KOPT-K1 (cell line): Measurements from ENCODE around the gene SAMD9.
"Not testable (repeated sequence)": the region's sequence is repeated elsewhere in the genome, so short reads cannot be mapped to it uniquely, and the experiment has no call there.

Experiments
- H3K27ac ChIP-seq: fragments of 200-600 bp; sonication (generic); 2 replicates; pipeline ENCODE4 v1.5.1; 2016; ENCODE audit warnings: antibody characterized with exemption, mild to moderate bottlenecking, low read depth, low read length; ENCODE audit not compliant: poor library complexity, severe bottlenecking
- H3K36me3 ChIP-seq: fragments of 200-600 bp; sonication (generic); 2 replicates; pipeline ENCODE4 v1.5.1; 2017; ENCODE audit warnings: antibody characterized with exemption, mild to moderate bottlenecking, low read length, moderate library complexity; ENCODE audit not compliant: insufficient read depth
- H3K9me3 ChIP-seq: fragments of 200-600 bp; sonication (generic); 2 replicates; pipeline ENCODE4 v1.5.1; 2017; ENCODE audit warnings: antibody characterized with exemption, low read length, mild to moderate bottlenecking; ENCODE audit not compliant: insufficient read depth, poor library complexity, severe bottlenecking

SAMD9 gene

GRCh38 chr7:93140582-93141191 is 22.9 kb upstream of the SAMD9 start:
- peaks cover under 1% of the 10 kb centered on the region for H3K36me3 ChIP-seq
- H3K27ac ChIP-seq: no peak overlapping the region
- no peaks in the 10 kb centered on the region for H3K9me3 ChIP-seq

- H3K36me3 ChIP-seq: peaks cover 13% of the 10 kb centered on the region
- peaks cover 17% of the 10 kb centered on the region for H3K9me3 ChIP-seq
- H3K27ac ChIP-seq: no peak overlapping the region
Observed at GRCh38 chr7:93138576-93138975, 20.8 kb upstream of the SAMD9 start.

- peaks cover 41% of the 10 kb centered on the region for H3K9me3 ChIP-seq
- H3K27ac ChIP-seq: no peak overlapping the region
- peaks cover 13% of the 10 kb centered on the region for H3K36me3 ChIP-seq
Observed at GRCh38 chr7:93133005-93133404, 15.2 kb upstream of the SAMD9 start.

GRCh38 chr7:93132216-93132615 is 14.4 kb upstream of the SAMD9 start:
- H3K9me3 ChIP-seq: peaks cover 49% of the 10 kb centered on the region
- peaks cover 13% of the 10 kb centered on the region for H3K36me3 ChIP-seq
- no peak overlapping the region for H3K27ac ChIP-seq

- peaks cover 34% of the 10 kb centered on the region for H3K9me3 ChIP-seq
- H3K27ac ChIP-seq, H3K36me3 ChIP-seq: not testable (repeated sequence)
Observed at GRCh38 chr7:93126954-93127353, 9.2 kb upstream of the SAMD9 start.

GRCh38 chr7:93123532-93123931 is 5.8 kb upstream of the SAMD9 start:
- H3K36me3 ChIP-seq, H3K27ac ChIP-seq: not testable (repeated sequence)
- peaks cover 35% of the 10 kb centered on the region for H3K9me3 ChIP-seq

GRCh38 chr7:93120592-93121549 is 3.1 kb upstream of the SAMD9 start:
- no peak overlapping the region for H3K27ac ChIP-seq
- peaks cover 12% of the 10 kb centered on the region for H3K9me3 ChIP-seq
- H3K36me3 ChIP-seq: no peaks in the 10 kb centered on the region

GRCh38 chr7:93119191-93119905 is 1.6 kb upstream of the SAMD9 start:
- Histone ChIP-seq H3K36me3 (no peaks in the 10 kb centered on the region), H3K27ac (no peak overlapping the region), H3K9me3 (peaks cover 11% of the 10 kb centered on the region)

- Histone ChIP-seq H3K27ac (peak overlapping the region; percentile 81), H3K9me3 (peaks cover 11% of the 10 kb centered on the region), H3K36me3 (peaks cover 4% of the 10 kb centered on the region; the same call in 1 of the 2 replicates)
Observed at GRCh38 chr7:93117327-93117726, 452 bp downstream of the SAMD9 start.

- Histone ChIP-seq H3K27ac (no peak overlapping the region), H3K9me3 (peaks cover 10% of the 10 kb centered on the region), H3K36me3 (peaks cover 4% of the 10 kb centered on the region; the same call in 1 of the 2 replicates)
Observed at GRCh38 chr7:93115796-93116195, 2.0 kb downstream of the SAMD9 start.

GRCh38 chr7:93108003-93108402 is 9.8 kb downstream of the SAMD9 start:
- Histone ChIP-seq H3K36me3 (peaks cover 68% of the 10 kb centered on the region), H3K9me3 (peaks cover 64% of the 10 kb centered on the region), H3K27ac (no peak overlapping the region)

- no peak overlapping the region for H3K27ac ChIP-seq
- H3K9me3 ChIP-seq: peaks cover 41% of the 10 kb centered on the region
- 0 out of 2 replicates have a peak, but pooled peaks cover 2% of the 10 kb centered on the region for H3K36me3 ChIP-seq
Observed at GRCh38 chr7:93097388-93097787, 20.4 kb downstream of the SAMD9 start.

GRCh38 chr7:93092757-93093370 is 24.9 kb downstream of the SAMD9 start:
- Histone ChIP-seq H3K36me3 (no peaks in the 10 kb centered on the region), H3K27ac (no peak overlapping the region), H3K9me3 (peaks cover 19% of the 10 kb centered on the region)

GRCh38 chr7:93073357-93073756 is 44.4 kb downstream of the SAMD9 start:
- H3K36me3 ChIP-seq, H3K27ac ChIP-seq: not testable (repeated sequence)
- peaks cover 12% of the 10 kb centered on the region for H3K9me3 ChIP-seq

- Histone ChIP-seq H3K36me3 (no peaks in the 10 kb centered on the region), H3K9me3 (peaks cover 14% of the 10 kb centered on the region), H3K27ac (no peak overlapping the region)
Observed at GRCh38 chr7:93062599-93062998, 55.2 kb downstream of the SAMD9 start.
